Activated CD8-positive, alpha-beta memory T cell treated with anti-CD3 and anti-CD28 coated beads, Interleukin-2, amount 10 ng/mL, durations not matched to agents 7 days and 5 days (primary cell): ENCODE data around the gene ANKRD39. TPM values are rescaled to one million over a fixed set of nuclear protein-coding genes. Genes with fewer than 3 reads are reported as not detected.
"Not testable (repeated sequence)": the region's sequence is repeated elsewhere in the genome, so short reads cannot be mapped to it uniquely, and the experiment has no call there.

ENCODE experiments used
- ATAC-seq: fragments of 150-1000 bp; cut with Tn5 transposase; one replicate; pipeline ENCODE4 v1.10.0; 2021; ENCODE audit warnings: moderate library complexity
- CTCF ChIA-PET: fragments of 350-600 bp; sonication (Branson Sonifier 250); formaldehyde crosslinking; loops from one replicate; lab custom pipeline; 2021; ENCODE audit warnings: antibody characterized with exemption; lab: Charles Lee
- DNase-seq: peaks from one replicate; pipeline ENCODE4 v3.0.0-alpha.2; 2020
- H3K27ac Mint-ChIP-seq: one replicate; pipeline ENCODE4 v1.8.0; 2021; ENCODE audit warnings: mild to moderate bottlenecking, mixed read lengths
- H3K27me3 Mint-ChIP-seq: one replicate; pipeline ENCODE4 v1.8.0; 2021; ENCODE audit warnings: mixed read lengths
- H3K36me3 Mint-ChIP-seq: one replicate; pipeline ENCODE4 v1.8.0; 2021; ENCODE audit warnings: mild to moderate bottlenecking, mixed read lengths
- H3K4me1 Mint-ChIP-seq: one replicate; pipeline ENCODE4 v1.8.0; 2021; ENCODE audit warnings: mixed read lengths
- H3K4me3 Mint-ChIP-seq: one replicate; pipeline ENCODE4 v1.8.0; 2021; ENCODE audit warnings: mild to moderate bottlenecking, moderate library complexity, mixed read lengths
- H3K9me3 Mint-ChIP-seq: one replicate; pipeline ENCODE4 v1.8.0; 2022; ENCODE audit warnings: low read depth, mixed read lengths
- total RNA-seq, 2 experiments: library from RNA; stranded (reverse); gene quantifications; one replicate each; pipeline ENCODE4 v1.2.3, GENCODE V29; 2021

Gene ANKRD39
- total RNA-seq, 2 experiments from 2014 or later, result 32.6 to 42.6 TPM

DNA sequence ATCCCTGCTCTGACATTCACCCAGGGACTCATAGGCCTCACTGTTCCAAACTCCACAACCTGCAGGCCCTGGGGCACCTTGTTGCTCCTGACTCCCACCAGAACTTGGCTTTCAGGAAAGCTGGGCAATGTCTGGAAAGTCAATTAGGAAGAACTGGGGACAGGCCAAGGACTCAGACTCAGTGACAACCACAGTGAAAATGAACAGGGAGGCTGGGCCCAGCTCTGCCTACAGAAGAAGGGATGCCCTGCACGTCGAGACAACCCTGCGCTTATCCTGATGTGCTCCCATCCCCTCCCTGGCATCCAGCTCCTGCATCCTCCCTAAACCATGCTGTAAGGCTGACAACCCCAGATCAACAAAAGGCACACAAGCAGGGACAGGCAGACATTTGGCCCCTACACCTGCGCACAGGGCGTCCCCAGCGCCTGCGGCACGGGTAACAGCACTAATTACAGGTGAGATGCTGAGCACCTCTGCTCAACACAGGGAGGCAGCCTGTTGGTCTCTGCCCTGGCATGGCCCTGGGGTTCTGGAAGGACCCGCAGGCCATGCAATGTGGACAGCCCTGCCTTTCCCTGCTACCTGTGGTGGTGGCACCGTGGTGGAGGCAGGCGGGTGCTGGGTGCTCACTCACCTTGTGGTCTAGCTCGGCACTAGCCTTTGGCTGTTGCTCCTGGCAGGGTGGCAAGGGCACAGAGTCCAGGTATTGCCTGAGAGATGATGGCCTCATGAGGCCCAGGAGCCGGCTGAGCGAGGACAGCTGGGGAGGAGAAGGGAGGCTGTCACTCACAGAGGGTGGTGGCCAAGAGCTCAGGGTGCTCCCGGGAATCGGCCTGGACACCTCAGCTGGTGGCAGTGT is 35.7 kb upstream of the ANKRD39 start:
- CTCF ChIA-PET, result no interaction called here

GRCh38 chr2:96891591-96892333 is 33.9 kb upstream of the ANKRD39 start:
- CTCF ChIA-PET, result interaction anchor here (0.9 to 1.4 kb wide), 3 partner anchors 34 to 70 kb away, joined by 3 to 4 read pairs (median 4); partner anchors contain the start of gene ANKRD39
- no peak overlapping the region for H3K4me3 Mint-ChIP-seq
- H3K4me1 Mint-ChIP-seq, result peaks cover 8% of the 10 kb centered on the region
- no peaks in the 10 kb centered on the region for H3K36me3 Mint-ChIP-seq
- peak; percentile 35 for ATAC-seq
- no peak for DNase-seq
- H3K27ac Mint-ChIP-seq, result no peak overlapping the region
- no peaks in the 10 kb centered on the region for H3K27me3 Mint-ChIP-seq
- H3K9me3 Mint-ChIP-seq, result no peaks in the 10 kb centered on the region

More for the DNA sequence above, 35.7 kb upstream of the ANKRD39 start:
- H3K4me1 Mint-ChIP-seq, result peaks cover 8% of the 10 kb centered on the region
- DNase-seq (no peak), ATAC-seq (no peak)
- H3K4me3 Mint-ChIP-seq, result no peak overlapping the region
- H3K36me3 Mint-ChIP-seq, result no peaks in the 10 kb centered on the region
- H3K27ac Mint-ChIP-seq, result no peak overlapping the region
- no peaks in the 10 kb centered on the region for H3K9me3 Mint-ChIP-seq
- H3K27me3 Mint-ChIP-seq, result no peaks in the 10 kb centered on the region

DNA sequence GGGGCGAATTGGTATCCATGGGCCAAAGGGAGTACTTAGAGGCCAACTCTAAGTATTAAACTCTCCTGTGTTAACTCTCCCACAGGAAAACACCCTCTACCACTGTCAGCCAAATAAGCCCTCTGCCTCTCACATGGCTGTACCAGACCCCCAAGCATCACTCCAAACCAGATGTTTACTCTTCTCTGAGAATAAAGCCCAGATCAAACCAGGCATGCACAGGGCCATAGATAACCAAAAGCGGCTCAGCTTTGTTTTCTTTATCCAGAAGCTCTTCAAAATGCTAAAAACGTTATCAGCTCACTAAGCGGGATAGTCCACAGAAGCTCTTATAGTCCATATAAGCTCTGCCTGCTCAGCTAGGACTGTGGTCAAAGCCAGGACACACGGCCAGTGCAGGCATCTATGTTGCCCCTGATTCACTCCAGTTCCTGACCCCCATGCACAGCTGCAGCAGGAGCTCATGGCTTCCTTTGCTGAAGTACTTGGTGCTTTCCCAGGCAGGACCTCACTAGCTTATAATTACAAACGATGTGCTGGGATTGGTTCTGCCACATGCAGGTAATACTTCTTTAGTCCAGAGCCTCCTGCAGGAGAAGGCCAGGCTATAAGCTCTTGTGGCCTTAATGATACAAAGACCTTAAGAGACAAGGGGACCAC is 33.0 kb upstream of the ANKRD39 start:
- H3K36me3 Mint-ChIP-seq, result no peaks in the 10 kb centered on the region
- DNase-seq, result no peak
- no peaks in the 10 kb centered on the region for H3K9me3 Mint-ChIP-seq
- H3K27ac Mint-ChIP-seq, result no peak overlapping the region
- CTCF ChIA-PET, result interaction anchor here (0.9 to 1.2 kb wide), 3 partner anchors 10 to 60 kb away, joined by 3 to 4 read pairs (median 3); partner anchors contain the start of gene ANKRD39
- peaks cover 6% of the 10 kb centered on the region for H3K4me1 Mint-ChIP-seq
- H3K4me3 Mint-ChIP-seq, result no peak overlapping the region
- ATAC-seq, result no peak
- no peaks in the 10 kb centered on the region for H3K27me3 Mint-ChIP-seq

DNA sequence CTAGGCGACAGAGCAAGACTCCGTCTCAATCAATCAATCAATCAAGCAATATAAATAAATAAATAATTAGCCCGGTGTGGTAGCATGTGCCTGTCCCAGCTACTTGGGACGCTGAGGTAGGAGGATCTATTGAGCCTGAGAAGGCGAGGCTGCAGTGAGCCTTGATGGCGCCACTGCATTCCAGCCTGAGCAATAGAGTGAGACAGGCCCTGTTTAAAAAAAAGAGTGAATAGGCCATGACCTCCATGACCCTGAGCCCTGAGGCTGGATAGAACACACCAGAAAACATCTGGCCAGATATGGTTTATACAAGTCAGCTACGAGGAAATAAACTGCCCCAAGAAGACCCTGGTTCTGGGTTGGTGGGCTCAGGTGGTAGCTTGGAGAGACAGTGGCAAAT is 32.4 kb upstream of the ANKRD39 start:
- CTCF ChIA-PET, result interaction anchor here (1.2 to 1.4 kb wide), 2 partner anchors 10 to 12 kb away, joined by 3 read pairs; no protein-coding TSS in a partner anchor
- no peaks in the 10 kb centered on the region for H3K9me3 Mint-ChIP-seq
- no peak overlapping the region for H3K27ac Mint-ChIP-seq

DNA sequence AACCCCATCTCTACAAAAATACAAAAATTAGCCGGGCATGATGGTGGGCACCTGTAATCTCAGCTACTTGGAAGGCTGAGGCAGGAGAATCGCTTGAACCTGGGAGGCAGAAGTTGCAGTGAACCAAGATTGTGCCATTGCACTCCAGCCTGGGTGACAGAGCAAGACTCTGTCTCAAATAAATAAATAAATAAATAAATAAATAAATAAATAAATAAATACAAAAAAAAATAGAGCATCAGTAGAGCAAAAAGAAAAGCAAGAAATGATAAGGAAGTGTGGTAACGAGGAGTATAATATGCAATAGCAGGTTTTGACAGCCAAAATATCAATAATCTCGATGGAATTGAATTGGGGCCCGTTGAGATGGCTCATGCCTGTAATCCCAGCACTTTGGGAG is 31.7 kb upstream of the ANKRD39 start:
- H3K9me3 Mint-ChIP-seq, H3K4me1 Mint-ChIP-seq, H3K36me3 Mint-ChIP-seq, ATAC-seq, DNase-seq, H3K27ac Mint-ChIP-seq, H3K4me3 Mint-ChIP-seq, H3K27me3 Mint-ChIP-seq: not testable (repeated sequence)
- CTCF ChIA-PET, result interaction anchor here (1.4 kb wide), 1 partner anchor 13 kb away, joined by 3 read pairs; no protein-coding TSS in a partner anchor

More for the DNA sequence above, 32.4 kb upstream of the ANKRD39 start:
- Mint-ChIP-seq H3K4me1 (peaks cover 6% of the 10 kb centered on the region), H3K4me3 (no peak overlapping the region), H3K36me3 (no peaks in the 10 kb centered on the region), H3K27me3 (no peaks in the 10 kb centered on the region)
- DNase-seq (no peak), ATAC-seq (no peak)

GRCh38 chr2:96888072-96889011 is 30.5 kb upstream of the ANKRD39 start:
- no peak overlapping the region for H3K27ac Mint-ChIP-seq
- DNase-seq, result no peak
- H3K4me3 Mint-ChIP-seq, result no peak overlapping the region
- CTCF ChIA-PET, result interaction anchor here (0.7 kb wide), 1 partner anchor 30 kb away, joined by 3 read pairs; the partner anchor contains the start of gene ANKRD39
- H3K9me3 Mint-ChIP-seq, result no peaks in the 10 kb centered on the region
- ATAC-seq, result no peak
- no peaks in the 10 kb centered on the region for H3K27me3 Mint-ChIP-seq
- H3K4me1 Mint-ChIP-seq, result peaks cover 6% of the 10 kb centered on the region
- no peaks in the 10 kb centered on the region for H3K36me3 Mint-ChIP-seq

GRCh38 chr2:96887493-96888012 is 29.7 kb upstream of the ANKRD39 start:
- CTCF ChIA-PET, result interaction anchor here (0.7 kb wide), 1 partner anchor 30 kb away, joined by 3 read pairs; the partner anchor contains the start of gene ANKRD39
- DNase-seq (no peak), ATAC-seq (no peak)
- H3K4me1 Mint-ChIP-seq, result peaks cover 6% of the 10 kb centered on the region
- H3K9me3 Mint-ChIP-seq, result no peaks in the 10 kb centered on the region
- H3K27me3 Mint-ChIP-seq, result no peaks in the 10 kb centered on the region
- H3K4me3 Mint-ChIP-seq, result no peak overlapping the region
- no peak overlapping the region for H3K27ac Mint-ChIP-seq
- H3K36me3 Mint-ChIP-seq, result no peaks in the 10 kb centered on the region

GRCh38 chr2:96885432-96886347 is 27.9 kb upstream of the ANKRD39 start:
- H3K27me3 Mint-ChIP-seq, result no peaks in the 10 kb centered on the region
- H3K4me1 Mint-ChIP-seq, result no peaks in the 10 kb centered on the region
- no peaks in the 10 kb centered on the region for H3K9me3 Mint-ChIP-seq
- H3K36me3 Mint-ChIP-seq, result no peaks in the 10 kb centered on the region
- ATAC-seq (no peak), DNase-seq (no peak)
- CTCF ChIA-PET, result interaction anchor here (1.8 kb wide), 1 partner anchor 17 kb away, joined by 4 read pairs; no protein-coding TSS in a partner anchor
- no peak overlapping the region for H3K27ac Mint-ChIP-seq
- no peak overlapping the region for H3K4me3 Mint-ChIP-seq

- Mint-ChIP-seq H3K27me3 (no peaks in the 10 kb centered on the region), H3K4me1 (no peaks in the 10 kb centered on the region), H3K27ac (no peak overlapping the region), H3K36me3 (no peaks in the 10 kb centered on the region), H3K4me3 (no peak overlapping the region), H3K9me3 (no peaks in the 10 kb centered on the region)
- DNase-seq (no peak), ATAC-seq (no peak)
- CTCF ChIA-PET, result interaction anchor here (1.2 to 1.8 kb wide), 2 partner anchors 16 to 27 kb away, joined by 4 read pairs; partner anchors contain the start of gene ANKRD39
Observed at GRCh38 chr2:96884299-96885094, 26.7 kb upstream of the ANKRD39 start.

DNA sequence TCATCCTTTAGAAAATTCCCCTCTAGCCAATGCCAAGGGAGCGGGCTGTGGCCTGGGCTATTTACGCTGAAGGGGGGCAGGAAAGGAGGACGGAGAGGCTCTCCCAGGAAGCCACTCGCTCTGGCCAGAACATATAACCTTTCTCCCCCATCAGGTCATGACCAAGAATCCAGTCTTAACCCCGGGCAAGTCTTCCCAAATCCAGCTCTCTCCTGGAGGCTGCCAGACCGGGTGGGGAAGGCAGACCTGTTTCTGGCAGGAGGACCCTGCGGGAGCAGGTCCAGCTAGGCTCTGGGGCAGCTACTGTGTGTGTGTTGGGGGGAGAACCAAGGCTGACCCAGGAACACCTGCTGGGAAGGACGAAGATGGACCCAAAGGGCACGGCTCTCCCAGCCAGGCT is 25.5 kb upstream of the ANKRD39 start:
- Mint-ChIP-seq H3K9me3 (no peaks in the 10 kb centered on the region), H3K36me3 (no peaks in the 10 kb centered on the region), H3K27ac (no peak overlapping the region), H3K4me3 (no peak overlapping the region), H3K4me1 (no peaks in the 10 kb centered on the region), H3K27me3 (no peaks in the 10 kb centered on the region)
- ATAC-seq (no peak), DNase-seq (no peak)
- CTCF ChIA-PET, result no interaction called here
